Activated T-helper 1 cell treated with anti-CD3 and anti-CD28 coated beads, Interleukin-12 subunit alpha, Interleukin-12 subunit beta, Interleukin-2, Interleukin-4 antibody, amounts not matched to agents 30 ng/mL and 10 ng/mL and 1 ng/mL, durations not matched to agents 14 hours and 24 hours and 36 hours (primary cell): Measurements from ENCODE around the gene PHIP. TPM values are rescaled to one million over a fixed set of nuclear protein-coding genes. Genes with fewer than 3 reads are reported as not detected.
A peak's percentile ranks its signal among the peaks of the same experiment; 100 is the strongest.

Experiments used
- DNase-seq: peaks from one replicate; pipeline ENCODE4 v3.0.0; 2021; ENCODE audit warnings: low spot score
- H3K27ac Mint-ChIP-seq: one replicate; pipeline ENCODE4 v1.8.0; 2021; ENCODE audit warnings: mild to moderate bottlenecking, mixed read lengths
- H3K27me3 Mint-ChIP-seq: one replicate; pipeline ENCODE4 v1.8.0; 2022; ENCODE audit warnings: mild to moderate bottlenecking, moderate library complexity, mixed read lengths; ENCODE audit not compliant: insufficient read depth
- H3K36me3 Mint-ChIP-seq: one replicate; pipeline ENCODE4 v1.8.0; 2021; ENCODE audit warnings: low read depth, mixed read lengths
- H3K4me1 Mint-ChIP-seq: one replicate; pipeline ENCODE4 v1.8.0; 2021; ENCODE audit warnings: low read depth, mixed read lengths
- H3K4me3 Mint-ChIP-seq: one replicate; pipeline ENCODE4 v1.8.0; 2021; ENCODE audit warnings: mild to moderate bottlenecking, moderate library complexity, mixed read lengths
- H3K9me3 Mint-ChIP-seq: one replicate; pipeline ENCODE4 v1.8.0; 2021; ENCODE audit warnings: mixed read lengths
- intact Hi-C: fragments of 100-400 bp; cut with micrococcal nuclease; formaldehyde crosslinking; loops from one replicate; pipeline ENCODE4 v1.15.1; 2024
- total RNA-seq: library from RNA; stranded (reverse); gene quantifications from 2 replicates; pipeline ENCODE4 v1.2.3, GENCODE V29; 2022

PHIP gene
- total RNA-seq, 1 donor from 2014 or later: 34.8 TPM

- Mint-ChIP-seq H3K4me1 (peaks cover 12% of the 10 kb centered on the region), H3K36me3 (peaks cover 3% of the 10 kb centered on the region), H3K4me3 (no peak overlapping the region), H3K27me3 (no peaks in the 10 kb centered on the region), H3K9me3 (no peaks in the 10 kb centered on the region), H3K27ac (no peak overlapping the region)
- intact Hi-C loops: no loop called here
- DNase-seq: no peak
These were observed 12.8 kb downstream of the PHIP start for GRCh38 chr6:79065232-79065631.

GRCh38 chr6:79064635-79065034 lies 13.4 kb downstream of the PHIP start:
- Mint-ChIP-seq H3K4me1 (peaks cover 11% of the 10 kb centered on the region), H3K4me3 (no peak overlapping the region), H3K36me3 (peaks cover 5% of the 10 kb centered on the region), H3K27ac (no peak overlapping the region), H3K9me3 (no peaks in the 10 kb centered on the region), H3K27me3 (no peaks in the 10 kb centered on the region)
- intact Hi-C loops: no loop called here
- DNase-seq: no peak

- no peak overlapping the region for H3K27ac Mint-ChIP-seq
- H3K4me3 Mint-ChIP-seq: no peak overlapping the region
- peaks cover 14% of the 10 kb centered on the region for H3K36me3 Mint-ChIP-seq
- no peaks in the 10 kb centered on the region for H3K27me3 Mint-ChIP-seq
- DNase-seq: no peak
- intact Hi-C loops: no loop called here
- peaks cover 15% of the 10 kb centered on the region for H3K4me1 Mint-ChIP-seq
- no peaks in the 10 kb centered on the region for H3K9me3 Mint-ChIP-seq
These were observed 15.3 kb downstream of the PHIP start for GRCh38 chr6:79062708-79063107.

GRCh38 chr6:79057746-79058145 lies 20.3 kb downstream of the PHIP start:
- intact Hi-C loops: loop anchor here (1.0 kb wide), 1 partner anchor 10 kb away; no protein-coding TSS in a partner anchor
- H3K9me3 Mint-ChIP-seq: peaks cover 2% of the 10 kb centered on the region
- DNase-seq: no peak
- H3K27me3 Mint-ChIP-seq: no peaks in the 10 kb centered on the region
- no peak overlapping the region for H3K27ac Mint-ChIP-seq
- peaks cover 17% of the 10 kb centered on the region for H3K4me1 Mint-ChIP-seq
- peaks cover 37% of the 10 kb centered on the region for H3K36me3 Mint-ChIP-seq
- no peak overlapping the region for H3K4me3 Mint-ChIP-seq

- Mint-ChIP-seq H3K4me1 (peaks cover 17% of the 10 kb centered on the region), H3K4me3 (no peak overlapping the region), H3K27me3 (no peaks in the 10 kb centered on the region), H3K27ac (peak overlapping the region; percentile 27), H3K36me3 (peaks cover 47% of the 10 kb centered on the region), H3K9me3 (peaks cover 5% of the 10 kb centered on the region)
- no peak for DNase-seq
- intact Hi-C loops: no loop called here
These were observed 21.8 kb downstream of the PHIP start for GRCh38 chr6:79056226-79056625.

- Mint-ChIP-seq H3K27me3 (no peaks in the 10 kb centered on the region), H3K4me3 (no peak overlapping the region), H3K9me3 (peaks cover 5% of the 10 kb centered on the region), H3K27ac (no peak overlapping the region), H3K4me1 (peaks cover 16% of the 10 kb centered on the region), H3K36me3 (peaks cover 37% of the 10 kb centered on the region)
- intact Hi-C loops: no loop called here
- no peak for DNase-seq
These were observed 29.4 kb downstream of the PHIP start for GRCh38 chr6:79048611-79049010.

GRCh38 chr6:79047072-79047471 lies 31.0 kb downstream of the PHIP start:
- Mint-ChIP-seq H3K36me3 (peaks cover 33% of the 10 kb centered on the region), H3K9me3 (no peaks in the 10 kb centered on the region)
- intact Hi-C loops: no loop called here

GRCh38 chr6:79045966-79046365 lies 32.1 kb downstream of the PHIP start:
- intact Hi-C loops: no loop called here
- DNase-seq: no peak
- no peak overlapping the region for H3K27ac Mint-ChIP-seq
- no peak overlapping the region for H3K4me3 Mint-ChIP-seq
- H3K4me1 Mint-ChIP-seq: peaks cover 25% of the 10 kb centered on the region
- no peaks in the 10 kb centered on the region for H3K9me3 Mint-ChIP-seq
- H3K36me3 Mint-ChIP-seq: peaks cover 30% of the 10 kb centered on the region
- no peaks in the 10 kb centered on the region for H3K27me3 Mint-ChIP-seq

More at GRCh38 chr6:79047072-79047471, 31.0 kb downstream of the PHIP start:
- Mint-ChIP-seq H3K4me1 (peaks cover 25% of the 10 kb centered on the region), H3K27ac (no peak overlapping the region), H3K27me3 (no peaks in the 10 kb centered on the region), H3K4me3 (no peak overlapping the region)
- DNase-seq: no peak

- H3K9me3 Mint-ChIP-seq: no peaks in the 10 kb centered on the region
- H3K36me3 Mint-ChIP-seq: peaks cover 32% of the 10 kb centered on the region
- H3K4me1 Mint-ChIP-seq: peaks cover 34% of the 10 kb centered on the region
- no peaks in the 10 kb centered on the region for H3K27me3 Mint-ChIP-seq
- H3K4me3 Mint-ChIP-seq: no peak overlapping the region
- intact Hi-C loops: no loop called here
- H3K27ac Mint-ChIP-seq: no peak overlapping the region
- DNase-seq: no peak
These were observed 35.3 kb downstream of the PHIP start for GRCh38 chr6:79042799-79043126.

GRCh38 chr6:79042088-79042798 lies 35.8 kb downstream of the PHIP start:
- no peak for DNase-seq
- Mint-ChIP-seq H3K4me3 (no peak overlapping the region), H3K4me1 (peaks cover 34% of the 10 kb centered on the region), H3K9me3 (no peaks in the 10 kb centered on the region), H3K27me3 (no peaks in the 10 kb centered on the region), H3K27ac (no peak overlapping the region), H3K36me3 (peaks cover 36% of the 10 kb centered on the region)
- intact Hi-C loops: no loop called here

- H3K4me3 Mint-ChIP-seq: no peak overlapping the region
- no peaks in the 10 kb centered on the region for H3K27me3 Mint-ChIP-seq
- peaks cover 43% of the 10 kb centered on the region for H3K36me3 Mint-ChIP-seq
- peaks cover 36% of the 10 kb centered on the region for H3K4me1 Mint-ChIP-seq
- intact Hi-C loops: loop anchor here (1.0 kb wide), 1 partner anchor 38 kb away; the partner anchor contains the start of gene PHIP
- no peak overlapping the region for H3K27ac Mint-ChIP-seq
- DNase-seq: no peak
- peaks cover 1% of the 10 kb centered on the region for H3K9me3 Mint-ChIP-seq
These were observed 38.0 kb downstream of the PHIP start for GRCh38 chr6:79040083-79040482.

GRCh38 chr6:79038061-79038460 lies 40.0 kb downstream of the PHIP start:
- Mint-ChIP-seq H3K4me1 (peaks cover 29% of the 10 kb centered on the region), H3K27ac (no peak overlapping the region), H3K9me3 (peaks cover 6% of the 10 kb centered on the region), H3K36me3 (peaks cover 47% of the 10 kb centered on the region), H3K4me3 (no peak overlapping the region), H3K27me3 (no peaks in the 10 kb centered on the region)
- DNase-seq: no peak
- intact Hi-C loops: no loop called here

GRCh38 chr6:79034865-79035264 lies 43.2 kb downstream of the PHIP start:
- Mint-ChIP-seq H3K27me3 (no peaks in the 10 kb centered on the region), H3K4me1 (peaks cover 39% of the 10 kb centered on the region), H3K36me3 (peaks cover 52% of the 10 kb centered on the region), H3K9me3 (peaks cover 6% of the 10 kb centered on the region), H3K4me3 (no peak overlapping the region), H3K27ac (peak overlapping the region; percentile 25)
- DNase-seq: no peak
- intact Hi-C loops: loop anchor here (1.0 kb wide), 1 partner anchor 41 kb away; no protein-coding TSS in a partner anchor

- Mint-ChIP-seq H3K27ac (no peak overlapping the region), H3K36me3 (peaks cover 47% of the 10 kb centered on the region), H3K27me3 (no peaks in the 10 kb centered on the region), H3K4me3 (no peak overlapping the region), H3K4me1 (peaks cover 38% of the 10 kb centered on the region), H3K9me3 (peaks cover 6% of the 10 kb centered on the region)
- DNase-seq: no peak
- intact Hi-C loops: no loop called here
These were observed 44.8 kb downstream of the PHIP start for GRCh38 chr6:79033279-79033678.
